NCI-H1092 (cell line): ENCODE measurements around the gene SMARCA2.

Experiments
- DNase-seq: peaks from one replicate; lab custom pipeline; 2025; lab: John Stamatoyannopoulos, UW

The SMARCA2 gene

GRCh38 chr9:2040828-2041227, 25.7 kb downstream of the SMARCA2 start:
- no peak for DNase-seq

- no peak for DNase-seq
Observed at GRCh38 chr9:2041736-2042135, 26.6 kb downstream of the SMARCA2 start.

GRCh38 chr9:2043243-2043642, 28.1 kb downstream of the SMARCA2 start:
- DNase-seq, result no peak

- no peak for DNase-seq
Observed at GRCh38 chr9:2043881-2044462, 28.8 kb downstream of the SMARCA2 start.

- no peak for DNase-seq
Observed at GRCh38 chr9:2047144-2047671, 32.1 kb downstream of the SMARCA2 start.

- DNase-seq, result no peak
Observed at GRCh38 chr9:2047916-2048315, 32.8 kb downstream of the SMARCA2 start.

GRCh38 chr9:2050236-2050635, 35.1 kb downstream of the SMARCA2 start:
- no peak for DNase-seq

GRCh38 chr9:2053883-2054845, 39.0 kb downstream of the SMARCA2 start:
- no peak for DNase-seq

- DNase-seq, result no peak
Observed at GRCh38 chr9:2055203-2055658, 40.1 kb downstream of the SMARCA2 start.

- no peak for DNase-seq
Observed at GRCh38 chr9:2059274-2059929, 44.3 kb downstream of the SMARCA2 start.

GRCh38 chr9:2060424-2060823, 45.3 kb downstream of the SMARCA2 start:
- no peak for DNase-seq

- no peak for DNase-seq
Observed at GRCh38 chr9:2065704-2066103, 50.6 kb downstream of the SMARCA2 start.

GRCh38 chr9:2066312-2067273, 51.4 kb downstream of the SMARCA2 start:
- no peak for DNase-seq

- no peak for DNase-seq
Observed at GRCh38 chr9:2072752-2073405, 57.7 kb downstream of the SMARCA2 start.

- no peak for DNase-seq
Observed at GRCh38 chr9:2082772-2083171, 67.6 kb downstream of the SMARCA2 start.

- no peak for DNase-seq
Observed at GRCh38 chr9:2083479-2083878, 68.3 kb downstream of the SMARCA2 start.

- no peak for DNase-seq
Observed at GRCh38 chr9:2085716-2086115, 70.6 kb downstream of the SMARCA2 start.

- DNase-seq, result no peak
Observed at GRCh38 chr9:2086116-2086515, 71.0 kb downstream of the SMARCA2 start.

- DNase-seq, result no peak
Observed at GRCh38 chr9:2086971-2087370, 71.8 kb downstream of the SMARCA2 start.

- no peak for DNase-seq
Observed at GRCh38 chr9:2087500-2088313, 72.6 kb downstream of the SMARCA2 start.
